GM23338 (cell line): Measurements from ENCODE around the gene SNPH. TPM values are rescaled to one million over a fixed set of nuclear protein-coding genes. Genes with fewer than 3 reads are reported as not detected.

Experiments used
- ATAC-seq: fragments of 200-7000 bp; cut with Tn5 transposase; 3 replicates; pipeline ENCODE4 v1.9.1; 2020
- DNase-seq: peaks from one replicate; pipeline ENCODE4 v3.0.0-alpha.2; 2015; ENCODE audit warnings: low spot score
- H2AFZ ChIP-seq: fragments of 200-600 bp; sonication (generic); 2 replicates; pipeline ENCODE4 v1.8.0; 2016; ENCODE audit warnings: antibody characterized with exemption, mild to moderate bottlenecking, moderate library complexity
- H3F3A ChIP-seq: fragments of 200-600 bp; sonication (generic); replicated peaks from 2 replicates; pipeline ENCODE4 v1.8.0; 2017; ENCODE audit warnings: antibody characterized with exemption, mixed run types, low read depth
- H3K27ac ChIP-seq: fragments of 200-600 bp; sonication (generic); 2 replicates; pipeline ENCODE4 v1.6.1; 2016; ENCODE audit warnings: low read depth
- H3K27me3 ChIP-seq: fragments of 200-600 bp; sonication (generic); 2 replicates; pipeline ENCODE4 v1.8.0; 2016; ENCODE audit warnings: mild to moderate bottlenecking, mixed run types, moderate library complexity; ENCODE audit not compliant: insufficient read depth
- H3K36me3 ChIP-seq: fragments of 200-600 bp; sonication (generic); 2 replicates; pipeline ENCODE4 v1.8.0; 2016; ENCODE audit warnings: mild to moderate bottlenecking; ENCODE audit not compliant: insufficient read depth
- H3K4me1 ChIP-seq: fragments of 200-600 bp; sonication (generic); 2 replicates; pipeline ENCODE4 v1.8.0; 2016; ENCODE audit warnings: mild to moderate bottlenecking, moderate library complexity; ENCODE audit not compliant: insufficient read depth
- H3K4me2 ChIP-seq: fragments of 200-600 bp; sonication (generic); 2 replicates; pipeline ENCODE4 v1.7.1; 2017; ENCODE audit warnings: mixed run types
- H3K4me3 ChIP-seq: fragments of 200-600 bp; sonication (generic); 2 replicates; pipeline ENCODE4 v1.6.1; 2016; ENCODE audit warnings: mixed run types
- H3K79me2 ChIP-seq: fragments of 200-600 bp; sonication (generic); replicated peaks from 2 replicates; pipeline ENCODE4 v1.8.0; 2017; ENCODE audit warnings: mild to moderate bottlenecking; ENCODE audit not compliant: insufficient read depth
- H3K9me2 ChIP-seq: fragments of 200-600 bp; sonication (generic); 2 replicates; pipeline ENCODE4 v1.8.0; 2017; ENCODE audit not compliant: insufficient read depth
- H4K20me1 ChIP-seq: fragments of 200-600 bp; sonication (generic); replicated peaks from 2 replicates; pipeline ENCODE4 v1.8.0; 2017; ENCODE audit warnings: mild to moderate bottlenecking; ENCODE audit not compliant: insufficient read depth
- H3K27ac Mint-ChIP-seq: 2 replicates; pipeline ENCODE4 v1.8.0; 2020; ENCODE audit warnings: inconsistent platforms, mild to moderate bottlenecking, moderate library complexity, mixed read lengths
- H3K27me3 Mint-ChIP-seq: 3 replicates; pipeline ENCODE4 v1.8.0; 2022; ENCODE audit warnings: low read depth, mild to moderate bottlenecking, moderate library complexity, mixed read lengths, inconsistent platforms; ENCODE audit not compliant: insufficient read depth, poor library complexity
- H3K36me3 Mint-ChIP-seq: 3 replicates; pipeline ENCODE4 v1.8.0; 2021; ENCODE audit warnings: low read depth, mild to moderate bottlenecking, inconsistent platforms, moderate library complexity, mixed read lengths
- H3K4me1 Mint-ChIP-seq: 3 replicates; pipeline ENCODE4 v1.8.0; 2020; ENCODE audit warnings: mild to moderate bottlenecking, inconsistent platforms, mixed read lengths
- H3K4me3 Mint-ChIP-seq: 3 replicates; pipeline ENCODE4 v1.8.0; 2021; ENCODE audit warnings: moderate library complexity, mild to moderate bottlenecking, inconsistent platforms, mixed read lengths
- H3K9me3 Mint-ChIP-seq: 3 replicates; pipeline ENCODE4 v1.8.0; 2020; ENCODE audit warnings: moderate library complexity, mild to moderate bottlenecking, inconsistent platforms, mixed read lengths
- CREB1 ChIP-seq: fragments of 250-450 bp; sonication (Bioruptor Pico); IDR thresholded peaks from 2 replicates; pipeline ENCODE4 v1.5.0; 2020; ENCODE audit warnings: low read depth, mild to moderate bottlenecking, moderate library complexity
- CTCF ChIP-seq, 2 experiments: fragments of 200-600 bp in 1 of 2; sonication (generic) in 1 of 2; conservative IDR thresholded peaks; 2 replicates each; pipeline versions ENCODE4 v1.5.1 to v1.6.1; 2016 to 2017; ENCODE audit warnings: antibody characterized with exemption in 2 of 2, low read depth in 2 of 2, mild to moderate bottlenecking in 2 of 2, moderate library complexity in 1 of 2
- ETS1 ChIP-seq: IDR thresholded peaks from 2 replicates; pipeline ENCODE4 v1.6.1; 2016; ENCODE audit warnings: antibody characterized with exemption
- EZH2 ChIP-seq: fragments of 200-600 bp; sonication (generic); IDR thresholded peaks from one replicate; pipeline ENCODE4 v1.8.0; 2017; ENCODE audit warnings: antibody characterized with exemption, mild to moderate bottlenecking, low read depth; ENCODE audit not compliant: unreplicated experiment
- JUNB ChIP-seq: IDR thresholded peaks from one replicate; pipeline ENCODE4 v1.6.1; 2016; ENCODE audit warnings: antibody characterized with exemption; ENCODE audit not compliant: unreplicated experiment
- NANOG ChIP-seq: IDR thresholded peaks from 2 replicates; pipeline ENCODE4 v1.6.1; 2016; ENCODE audit warnings: antibody characterized with exemption, borderline replicate concordance
- POLR2AphosphoS5 ChIP-seq: IDR thresholded peaks from 2 replicates; pipeline ENCODE4 v1.6.1; 2016; ENCODE audit warnings: antibody characterized with exemption, low read depth
- REST ChIP-seq: IDR thresholded peaks from one replicate; pipeline ENCODE4 v1.6.1; 2018; ENCODE audit warnings: antibody characterized with exemption; ENCODE audit not compliant: unreplicated experiment
- STAT1 ChIP-seq: IDR thresholded peaks from one replicate; pipeline ENCODE4 v1.6.1; 2016; ENCODE audit warnings: antibody characterized with exemption; ENCODE audit not compliant: unreplicated experiment
- ZNF114 ChIP-seq: fragments of 250-450 bp; sonication (Bioruptor Pico); IDR thresholded peaks from 2 replicates; pipeline ENCODE4 v1.5.0; 2020; ENCODE audit warnings: mild to moderate bottlenecking, moderate library complexity
- ZNF331 ChIP-seq: fragments of 250-450 bp; sonication (Bioruptor Pico); IDR thresholded peaks from 2 replicates; pipeline ENCODE4 v1.5.0; 2020; ENCODE audit warnings: low read depth, mild to moderate bottlenecking, moderate library complexity
- ZNF462 ChIP-seq: fragments of 250-450 bp; sonication (Bioruptor Pico); IDR thresholded peaks from 2 replicates; pipeline ENCODE4 v1.5.0; 2020; ENCODE audit warnings: mild to moderate bottlenecking, moderate library complexity
- polyA plus RNA-seq: library from polyadenylated mRNA; unstranded; fragments of >200 nt; fragmentation: Nextera tagmentation; extraction: Ambion mirVana; gene quantifications from 2 replicates; pipeline ENCODE4 v1.2.1, GENCODE V29; 2016
- total RNA-seq: library from RNA; depleted of rRNA; stranded (reverse); fragments of >200 nt; shearing (Covaris generic); gene quantifications from 2 replicates; pipeline ENCODE4 v1.2.3, GENCODE V29; 2014

SNPH gene
- total and polyA plus RNA-seq, 2 experiments from 2014 or later, result 1.5 to 5.8 TPM

- Histone ChIP-seq H3K27ac (no peak overlapping the region), H3K79me2 (no peaks in the 10 kb centered on the region), H3K4me1 (0 out of 2 replicates have a peak, but pooled peaks cover 5% of the 10 kb centered on the region), H3K9me2 (no peaks in the 10 kb centered on the region), H3K27me3 (no peaks in the 10 kb centered on the region), H3F3A (no peaks in the 10 kb centered on the region), H4K20me1 (no peaks in the 10 kb centered on the region), H2AFZ (no peak overlapping the region), H3K4me3 (no peak overlapping the region), H3K36me3 (no peaks in the 10 kb centered on the region), H3K4me2 (no peak overlapping the region)
- ATAC-seq (no peak), DNase-seq (no peak)
- Mint-ChIP-seq H3K36me3 (peaks cover 3% of the 10 kb centered on the region; the same call in 2 of the 3 replicates), H3K4me3 (no peak overlapping the region), H3K4me1 (peaks cover 14% of the 10 kb centered on the region), H3K27ac (no peak overlapping the region), H3K27me3 (peaks cover 4% of the 10 kb centered on the region), H3K9me3 (no peaks in the 10 kb centered on the region)
- no peak for TF ChIP-seq JUNB
- TF ChIP-seq CREB1 (CRISPR knock-in tag), result no peak
- TF ChIP-seq ZNF331 (CRISPR knock-in tag), result no peak
- no peak for TF ChIP-seq ZNF462
- TF ChIP-seq CTCF (conservative IDR thresholded peaks at IDR 0.05; ENCODE audit: low read depth in 2 of 2), result no peak
- no peak for TF ChIP-seq NANOG
- TF ChIP-seq REST, result no peak
- TF ChIP-seq EZH2, result no peak
- TF ChIP-seq STAT1, result no peak
- TF ChIP-seq POLR2AphosphoS5, result no peak
- no peak for TF ChIP-seq ETS1
- no peak for TF ChIP-seq ZNF114 (CRISPR knock-in tag)
Observed at GRCh38 chr20:1306316-1307135, 40.4 kb downstream of the SNPH start.
